ENCODE results near the gene A2M. TPM values are rescaled to one million over a fixed set of nuclear protein-coding genes. Genes with fewer than 3 reads are reported as not detected.

A2M gene
- total RNA-seq, 3 donors from 2014 or later = 276 to 457 (median 281) TPM

DNA sequence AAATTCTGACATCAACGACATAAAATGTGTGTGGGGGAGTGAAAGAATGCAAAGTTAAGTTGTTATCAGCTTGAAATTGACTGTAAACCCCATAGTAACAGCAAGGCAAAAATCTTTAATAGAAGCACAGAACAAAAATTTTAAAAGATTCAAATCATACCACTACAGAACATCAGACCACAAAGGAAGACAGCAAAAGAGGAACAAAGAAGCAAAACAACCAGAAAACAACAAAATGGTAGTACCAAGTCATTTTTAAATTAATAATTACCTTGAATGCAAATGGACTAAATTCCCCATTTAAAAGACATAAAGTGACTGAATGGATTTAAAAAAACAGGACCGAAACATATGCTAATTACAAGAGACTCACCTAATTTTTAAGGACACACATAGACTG, 31.3 kb downstream of the A2M start:
- intact Hi-C loops (cut with DNase I; ENCODE audit: low total_unique reads) = loop anchor here (5.0 kb wide), 1 partner anchor 298 kb away; no protein-coding TSS in a partner anchor
- Histone ChIP-seq H3K27ac (no peak overlapping the region), H3K4me3 (no peak overlapping the region), H3K4me1 (no peaks in the 10 kb centered on the region), H3K9me3 (peaks cover 7 to 17% of the 10 kb centered on the region in 2 donors), H3K27me3 (no peaks in the 10 kb centered on the region), H3K36me3 (no peaks in the 10 kb centered on the region)
- DNase-seq (ENCODE audit: low spot score in 2 of 2) = no peak
- TF ChIP-seq POLR2A (IDR thresholded peaks at IDR 0.05) (no peak), CTCF (IDR thresholded peaks at IDR 0.05) (no peak), POLR2AphosphoS5 (IDR thresholded peaks at IDR 0.05) (no peak)

DNA sequence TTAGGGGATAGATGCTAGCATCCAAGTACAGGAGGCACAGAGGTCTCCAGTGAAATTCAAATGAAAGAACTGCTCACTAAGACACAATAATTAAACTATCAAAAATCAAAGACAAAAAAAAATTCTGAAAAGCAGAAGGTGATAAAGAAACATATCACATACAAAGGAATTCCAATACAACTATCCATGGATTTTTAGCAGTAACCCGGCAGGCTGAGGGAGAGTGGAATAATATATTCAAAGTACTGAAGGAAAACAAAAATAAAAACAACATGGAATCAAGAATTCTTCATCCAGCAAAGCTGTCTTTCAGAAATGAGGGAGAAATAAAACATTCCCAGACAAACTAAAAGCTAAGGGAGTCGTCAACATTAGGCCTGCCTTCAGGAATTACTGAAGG, 31.9 kb downstream of the A2M start:
- H3K27ac ChIP-seq = no peak overlapping the region
- DNase-seq (ENCODE audit: low spot score in 2 of 2) = no peak
- H3K36me3 ChIP-seq = no peaks in the 10 kb centered on the region
- H3K27me3 ChIP-seq = no peaks in the 10 kb centered on the region
- H3K9me3 ChIP-seq = peaks cover 7 to 17% of the 10 kb centered on the region in 2 donors
- H3K4me1 ChIP-seq = no peaks in the 10 kb centered on the region
- no peak overlapping the region for H3K4me3 ChIP-seq
- intact Hi-C loops (cut with DNase I; ENCODE audit: low total_unique reads) = loop anchor here (5.0 kb wide), 1 partner anchor 299 kb away; no protein-coding TSS in a partner anchor
- TF ChIP-seq POLR2A (IDR thresholded peaks at IDR 0.05) = no peak
- no peak for TF ChIP-seq POLR2AphosphoS5 (IDR thresholded peaks at IDR 0.05)
- no peak for TF ChIP-seq CTCF (IDR thresholded peaks at IDR 0.05)

DNA sequence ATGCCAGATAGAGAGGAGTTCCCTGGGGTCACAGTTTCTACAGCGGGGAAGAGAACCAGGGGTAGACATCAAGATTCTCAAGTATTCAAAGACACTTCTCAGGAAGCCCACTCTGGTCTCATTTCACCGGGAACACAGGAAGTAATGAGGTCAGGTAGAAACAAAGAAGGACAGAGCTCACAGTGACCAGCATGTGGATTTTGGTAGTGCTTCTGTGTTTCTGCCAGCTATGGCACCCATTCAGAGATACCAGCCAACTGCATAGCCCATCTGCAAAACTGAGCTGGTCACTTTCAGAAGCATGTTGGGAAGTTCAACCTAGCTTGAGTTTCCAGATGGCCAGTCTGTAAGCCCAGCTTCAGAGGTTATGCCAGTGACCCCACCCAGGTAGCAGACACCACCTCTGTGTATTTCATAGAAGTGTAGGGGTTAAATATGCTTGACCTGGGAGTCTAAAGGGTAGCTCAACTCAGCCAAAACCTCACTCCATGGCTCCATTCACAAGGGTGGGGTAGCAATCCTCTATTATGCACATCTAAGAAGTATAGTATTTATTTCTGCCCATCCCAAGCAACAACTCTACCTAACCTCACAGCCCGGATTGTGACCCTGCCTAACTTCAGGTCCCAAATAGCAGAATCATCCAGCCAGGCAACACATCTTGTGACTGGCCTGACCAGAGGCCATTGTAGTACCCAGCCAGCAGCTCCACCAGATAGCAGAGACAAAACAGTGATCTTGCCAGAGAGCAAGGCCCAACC, 33.9 kb downstream of the A2M start:
- Histone ChIP-seq H3K4me1 (no peaks in the 10 kb centered on the region), H3K27me3 (no peaks in the 10 kb centered on the region), H3K4me3 (no peak overlapping the region), H3K9me3 (peaks cover 7 to 17% of the 10 kb centered on the region in 2 donors), H3K27ac (peak overlapping the region in 1 of 2 donors; percentile 26), H3K36me3 (no peaks in the 10 kb centered on the region)
- DNase-seq (ENCODE audit: low spot score in 2 of 2) = no peak
- intact Hi-C loops (cut with DNase I; ENCODE audit: low total_unique reads) = loop anchor here (5.0 kb wide), 1 partner anchor 300 kb away; no protein-coding TSS in a partner anchor
- TF ChIP-seq CTCF (IDR thresholded peaks at IDR 0.05) = no peak
- no peak for TF ChIP-seq POLR2AphosphoS5 (IDR thresholded peaks at IDR 0.05)
- TF ChIP-seq POLR2A (IDR thresholded peaks at IDR 0.05) = no peak

- TF ChIP-seq POLR2A (IDR thresholded peaks at IDR 0.05) (no peak), POLR2AphosphoS5 (IDR thresholded peaks at IDR 0.05) (no peak), CTCF (IDR thresholded peaks at IDR 0.05) (no peak)
- Histone ChIP-seq H3K9me3 (peaks cover 7 to 17% of the 10 kb centered on the region in 2 donors), H3K27me3 (no peaks in the 10 kb centered on the region), H3K27ac (no peak overlapping the region), H3K4me1 (no peaks in the 10 kb centered on the region), H3K36me3 (peaks cover 7% of the 10 kb centered on the region), H3K4me3 (no peak overlapping the region)
- intact Hi-C loops (cut with DNase I; ENCODE audit: low total_unique reads) = loop anchor here (5.0 kb wide), 1 partner anchor 302 kb away; no protein-coding TSS in a partner anchor
- no peak for DNase-seq (ENCODE audit: low spot score in 2 of 2)
Measured at GRCh38 chr12:9079883-9080675, 35.6 kb downstream of the A2M start.

GRCh38 chr12:9079082-9079481, 36.6 kb downstream of the A2M start:
- no peak for TF ChIP-seq POLR2AphosphoS5 (IDR thresholded peaks at IDR 0.05)
- TF ChIP-seq POLR2A (IDR thresholded peaks at IDR 0.05) = no peak
- TF ChIP-seq CTCF (IDR thresholded peaks at IDR 0.05) = no peak
- H3K36me3 ChIP-seq = peaks cover 7% of the 10 kb centered on the region
- peaks cover 2 to 11% of the 10 kb centered on the region in 2 donors for H3K9me3 ChIP-seq
- no peak overlapping the region for H3K4me3 ChIP-seq
- H3K27ac ChIP-seq = no peak overlapping the region
- intact Hi-C loops (cut with DNase I; ENCODE audit: low total_unique reads) = no loop called here
- no peak for DNase-seq (ENCODE audit: low spot score in 2 of 2)
- no peaks in the 10 kb centered on the region for H3K4me1 ChIP-seq
- no peaks in the 10 kb centered on the region for H3K27me3 ChIP-seq
